ENCODE results near the gene KLHL25.

The KLHL25 gene

DNA sequence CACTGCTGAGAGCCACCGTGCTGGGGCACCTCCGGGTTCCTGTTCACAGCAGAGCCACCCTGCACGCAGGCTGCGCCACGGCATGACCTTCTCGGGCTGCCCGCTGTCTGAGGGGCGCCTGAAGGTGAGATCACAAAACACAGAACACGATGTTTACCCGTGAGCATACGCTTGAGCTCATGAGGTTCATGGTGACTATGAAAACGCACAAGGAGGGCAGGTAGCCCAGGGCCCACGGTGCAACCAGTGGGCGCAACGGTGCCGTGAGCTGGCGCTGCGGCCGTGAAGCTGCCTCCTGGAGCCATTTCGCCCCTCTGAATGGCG is 36.1 kb downstream of the KLHL25 start:
- FAIRE-seq, result no peak

DNA sequence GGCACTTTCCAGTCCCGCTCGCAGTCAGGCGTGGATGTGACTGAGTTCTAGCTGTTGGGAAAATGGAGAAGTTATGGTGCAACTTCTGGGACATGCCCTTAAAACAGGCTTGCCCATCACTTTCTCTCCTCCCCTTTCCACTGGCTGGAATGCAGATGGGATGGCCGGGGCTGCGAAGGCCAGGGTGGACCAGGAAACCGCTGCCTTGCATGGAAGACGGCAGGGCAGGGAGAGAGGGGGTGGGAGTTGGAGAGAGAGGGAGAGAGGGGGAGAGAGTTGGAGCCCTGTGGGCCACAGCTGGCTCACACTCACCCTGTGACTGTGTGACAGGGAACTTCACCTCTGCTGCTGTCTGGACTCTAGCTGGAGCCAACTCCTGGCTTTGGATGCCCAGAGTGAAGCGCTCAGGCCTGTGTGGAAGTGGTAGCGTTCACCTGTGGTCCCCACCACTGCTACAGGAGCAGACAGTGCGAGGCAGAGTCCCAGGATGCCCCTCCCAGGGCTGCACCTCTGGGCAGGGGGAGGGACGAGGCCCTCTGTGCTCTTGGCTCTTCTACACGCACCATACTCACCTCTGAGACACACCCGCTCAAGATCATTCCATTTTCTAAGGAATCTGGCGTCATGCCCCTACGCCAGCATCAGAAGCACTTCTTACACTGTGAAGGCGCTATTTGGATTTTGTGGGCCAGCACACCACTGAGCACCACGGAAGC is 36.6 kb downstream of the KLHL25 start:
- no peak for FAIRE-seq

DNA sequence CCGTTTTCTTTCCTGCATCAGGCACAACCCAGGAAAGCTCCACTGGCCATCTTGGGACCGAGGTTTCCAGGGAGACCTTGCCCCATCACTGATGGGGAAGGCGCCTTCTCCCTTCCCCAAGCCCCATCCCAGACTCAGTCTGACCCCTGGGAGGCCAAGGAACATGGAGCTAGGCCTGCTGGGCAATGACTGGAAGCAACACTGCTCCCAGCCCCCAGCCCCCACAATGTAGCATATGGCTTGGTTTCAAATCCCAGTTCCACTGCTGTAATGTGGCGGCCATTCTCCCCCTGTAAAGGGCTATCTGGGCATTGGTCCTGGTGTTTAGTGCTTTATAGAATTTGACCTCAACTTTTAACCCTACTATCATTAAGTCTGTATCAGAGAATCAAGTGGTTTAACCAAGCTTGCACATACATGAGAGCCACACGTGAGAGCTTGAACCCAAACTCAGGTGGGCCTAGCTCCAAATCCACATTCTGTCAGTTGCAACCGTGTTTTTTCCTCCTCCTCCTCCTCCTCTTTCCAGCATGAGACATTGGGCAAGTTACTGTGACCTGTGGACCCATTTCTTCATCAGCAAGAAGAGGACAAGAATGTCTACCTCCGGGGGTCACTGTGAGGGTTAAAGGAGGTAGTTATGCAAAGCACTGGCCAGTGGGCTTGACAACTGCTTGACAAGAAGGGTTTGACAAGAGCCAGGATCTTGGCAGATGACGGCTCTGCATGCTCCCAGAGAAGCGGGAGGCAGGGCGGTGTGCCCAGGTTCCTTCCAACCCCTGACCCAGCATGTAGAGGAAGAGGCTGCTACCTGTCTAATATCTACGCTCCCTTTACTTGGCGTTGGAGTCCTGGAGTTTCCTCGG is 37.4 kb downstream of the KLHL25 start:
- FAIRE-seq, result no peak

DNA sequence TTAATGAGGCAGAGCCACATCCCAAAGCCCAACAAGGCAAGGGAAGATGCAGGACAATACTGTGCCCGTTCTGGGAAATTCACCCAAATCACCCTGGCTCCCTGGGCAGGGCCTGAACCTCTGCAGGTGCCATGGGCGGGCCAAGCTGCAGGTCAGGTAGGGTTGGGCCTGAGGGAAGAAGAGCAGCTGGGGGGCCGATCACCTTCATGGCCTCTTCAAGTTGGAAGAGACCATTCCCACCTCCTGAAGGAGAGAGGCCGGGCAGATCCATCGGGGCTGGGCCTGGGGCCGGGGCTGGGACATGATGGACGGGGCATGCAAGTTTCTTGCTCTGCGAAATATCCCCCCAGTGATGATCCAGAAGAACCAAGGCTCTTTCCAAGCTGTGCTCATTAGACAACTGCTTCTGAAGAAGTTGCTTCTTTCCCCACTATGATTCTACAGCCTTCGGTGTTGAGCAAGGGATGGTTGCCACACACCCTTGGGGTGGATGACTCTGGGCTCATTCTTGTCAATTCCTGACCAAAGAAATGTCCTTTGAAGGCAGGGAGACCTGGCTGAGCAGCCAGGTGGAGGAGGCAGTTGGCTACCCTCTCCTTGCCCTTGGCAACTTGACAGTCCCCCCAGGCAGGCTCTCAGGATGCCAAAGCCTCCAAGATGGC is 38.2 kb downstream of the KLHL25 start:
- FAIRE-seq, result no peak

DNA sequence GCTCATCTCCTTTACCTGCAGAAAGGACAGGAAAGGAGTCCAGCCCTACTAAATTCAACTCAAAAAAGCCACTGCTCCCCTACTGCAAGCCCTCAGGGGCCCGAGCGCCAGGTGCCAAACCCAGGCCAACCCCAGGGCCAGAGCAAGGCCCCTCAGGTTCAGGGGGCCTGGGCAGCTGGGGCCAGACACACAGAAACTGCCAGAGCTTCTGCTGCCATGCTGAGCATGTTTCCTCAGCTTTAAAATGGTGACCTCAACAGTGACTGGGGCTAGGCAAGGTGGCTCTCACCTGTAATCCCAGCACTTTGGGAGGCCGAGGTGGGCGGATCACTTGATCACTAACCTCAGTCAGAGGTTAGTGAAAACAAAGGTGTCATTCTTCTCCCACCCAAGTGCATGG is 38.8 kb downstream of the KLHL25 start:
- FAIRE-seq, result no peak

DNA sequence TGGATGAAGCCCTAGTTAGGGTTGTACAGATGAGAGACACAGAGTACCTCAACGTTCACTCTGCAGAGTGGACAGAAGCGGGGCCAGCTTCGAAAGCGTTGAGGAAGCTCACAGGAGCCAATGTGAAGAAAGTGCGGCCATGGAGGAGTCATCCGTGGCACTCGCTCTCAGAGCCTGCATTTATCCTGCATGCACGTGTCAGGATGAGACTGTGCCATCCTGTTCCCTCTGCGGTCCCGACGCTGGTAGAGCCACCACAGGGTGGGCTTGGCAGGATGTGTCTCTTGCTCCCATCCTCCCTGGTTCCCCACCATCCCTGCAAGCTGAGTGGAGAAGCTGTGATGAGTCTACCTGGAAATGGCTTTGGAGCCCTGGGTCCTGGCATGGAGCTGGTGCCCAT is 39.3 kb downstream of the KLHL25 start:
- no peak for FAIRE-seq

DNA sequence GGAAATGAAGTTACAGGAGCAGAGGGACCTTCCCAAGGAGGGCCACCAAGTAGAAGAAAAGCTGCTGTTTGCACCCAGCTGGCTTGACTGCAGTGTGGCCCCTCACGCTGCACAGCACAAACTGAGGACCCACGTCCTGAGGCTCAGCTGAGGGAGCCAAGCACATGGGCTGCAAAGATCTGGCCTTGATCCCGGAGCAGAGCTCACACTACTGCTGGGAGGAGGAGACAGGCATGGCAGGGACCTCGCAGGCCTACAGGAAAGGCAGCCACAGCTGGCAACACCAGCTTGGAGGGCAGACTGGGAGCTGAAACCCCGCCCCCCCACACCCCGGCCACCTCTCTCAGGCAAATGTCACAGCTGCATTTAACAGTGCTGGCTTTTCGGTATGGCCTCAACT is 39.7 kb downstream of the KLHL25 start:
- no peak for FAIRE-seq

DNA sequence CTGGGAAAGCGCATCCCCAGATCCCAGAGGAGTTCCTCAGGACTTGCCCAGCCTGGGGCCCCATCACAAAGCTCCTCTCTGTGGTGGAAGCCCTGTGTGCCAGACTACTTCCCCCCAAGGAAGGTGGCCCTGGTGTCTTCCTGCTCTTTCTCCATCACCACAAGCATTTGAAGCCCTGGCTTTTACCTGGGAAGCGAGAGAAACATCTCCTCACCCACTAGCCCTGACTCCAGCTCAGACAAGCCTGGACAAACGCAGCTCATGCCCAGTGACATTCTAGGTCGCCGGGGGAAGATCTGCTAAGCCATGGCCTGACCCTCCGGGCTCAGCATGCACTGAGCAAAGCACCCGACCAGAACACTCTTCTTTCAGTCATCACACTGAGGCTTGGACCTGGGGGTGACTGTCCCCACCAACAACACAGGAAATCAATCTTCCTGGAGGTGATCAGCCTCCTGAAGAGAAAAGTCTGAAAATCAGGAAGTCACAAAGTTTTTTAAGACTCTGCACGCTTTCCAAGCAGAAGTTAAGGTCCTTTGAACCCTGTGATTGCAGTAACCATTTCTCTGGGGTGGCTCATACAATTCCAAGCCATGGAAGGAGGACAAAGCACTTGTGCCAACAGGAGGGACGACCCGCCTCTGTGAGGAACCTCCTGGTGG is 40.8 kb downstream of the KLHL25 start:
- no peak for FAIRE-seq

DNA sequence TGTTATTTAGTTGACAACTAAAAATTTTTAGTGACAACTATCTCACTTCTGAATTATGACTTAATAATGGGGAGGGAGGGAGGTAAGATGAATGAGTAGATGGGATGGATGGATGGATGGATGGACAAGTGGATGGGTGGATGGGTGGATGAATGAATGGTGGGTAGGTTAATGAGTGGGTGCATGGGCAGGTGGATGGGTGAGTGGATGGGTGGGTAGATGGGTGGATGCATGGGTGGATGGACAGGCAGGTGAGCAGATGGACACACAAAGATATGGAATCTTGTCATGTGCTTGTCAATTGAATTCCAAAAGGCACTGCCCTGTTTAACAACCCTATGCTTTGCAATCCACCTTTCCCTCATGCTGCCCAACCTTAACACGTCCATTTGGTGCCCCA is 41.5 kb downstream of the KLHL25 start:
- no peak for FAIRE-seq

DNA sequence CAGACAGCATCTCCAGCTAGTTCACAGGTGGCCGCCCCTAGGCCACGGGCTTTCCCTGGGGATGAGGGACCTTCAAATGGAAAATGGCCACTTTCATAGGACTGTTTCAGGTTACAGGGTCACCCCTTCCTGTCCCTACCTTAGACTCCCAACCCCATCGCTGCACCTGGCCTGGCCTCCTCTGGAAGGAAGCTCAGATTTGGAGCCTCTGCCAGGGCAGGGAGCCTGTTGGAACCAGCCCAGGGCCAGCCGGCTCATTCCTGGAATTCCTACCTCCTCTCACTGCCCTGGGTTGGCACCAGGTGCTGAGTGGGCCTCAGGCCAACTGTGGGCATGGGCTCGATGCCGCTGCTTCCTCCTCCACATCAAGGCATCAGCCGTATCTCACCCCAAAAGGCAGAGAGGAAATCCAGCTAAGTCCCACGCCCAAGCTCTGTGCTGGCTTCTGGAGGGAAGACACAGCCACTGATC is 42.2 kb downstream of the KLHL25 start:
- no peak for FAIRE-seq

DNA sequence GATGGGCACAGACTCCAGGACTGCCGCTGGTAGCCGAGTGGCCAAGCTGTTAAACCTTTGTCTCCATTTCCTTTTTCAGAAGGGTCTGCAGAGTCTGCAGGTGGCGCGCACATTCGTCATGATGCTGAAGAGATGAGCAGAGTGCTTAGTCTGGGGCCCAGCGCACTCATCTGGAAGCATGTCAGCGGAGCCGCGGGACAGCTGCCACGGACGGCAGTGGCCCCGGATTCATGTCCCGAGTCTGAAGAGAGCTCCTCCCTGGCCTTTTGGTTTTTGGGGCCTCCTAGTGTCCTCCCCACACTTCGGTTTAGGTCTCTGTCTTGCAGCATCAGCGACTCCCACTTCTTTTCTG is 42.6 kb downstream of the KLHL25 start:
- no peak for FAIRE-seq

DNA sequence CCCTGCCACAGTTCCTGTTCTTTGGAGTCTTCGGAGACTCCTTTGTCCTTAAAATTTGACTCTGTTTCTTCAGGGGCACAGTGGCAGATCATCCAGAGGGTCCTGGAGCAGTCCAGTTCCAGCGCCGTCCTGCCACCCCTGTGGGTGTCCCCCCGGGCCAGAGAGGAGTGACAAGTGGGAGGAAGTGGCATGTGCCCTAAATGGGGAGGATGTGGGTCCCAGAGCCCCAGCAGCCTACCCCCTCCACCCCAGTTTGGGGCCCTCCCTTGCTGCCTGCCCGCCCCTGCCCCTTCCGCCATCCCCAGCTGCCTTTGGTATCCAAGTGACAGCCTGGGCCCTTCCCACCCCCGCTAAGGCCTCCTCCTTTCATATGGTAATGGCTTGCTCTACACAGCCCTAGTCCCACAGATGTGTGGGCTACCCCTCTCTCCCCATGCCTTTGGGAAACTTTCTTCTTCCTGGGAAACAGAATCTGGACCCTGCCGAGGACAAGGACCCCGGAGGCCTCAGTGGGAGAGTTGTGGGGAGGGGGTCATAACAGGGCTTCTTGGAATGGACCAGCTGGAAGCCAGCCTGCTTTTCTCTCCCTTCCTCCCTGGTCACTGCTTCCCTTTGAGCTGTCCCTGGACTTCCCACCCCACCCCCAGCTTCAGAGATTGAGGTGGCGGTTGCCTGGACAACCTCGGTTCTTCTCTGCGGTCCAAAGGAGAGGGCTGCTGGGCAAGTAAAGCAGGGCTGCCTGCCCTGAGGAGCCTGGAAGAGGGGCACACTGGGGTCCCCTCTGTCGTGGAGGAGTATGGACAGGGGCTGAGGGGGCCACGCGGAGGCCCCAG is 43.2 kb downstream of the KLHL25 start:
- FAIRE-seq, result no peak

DNA sequence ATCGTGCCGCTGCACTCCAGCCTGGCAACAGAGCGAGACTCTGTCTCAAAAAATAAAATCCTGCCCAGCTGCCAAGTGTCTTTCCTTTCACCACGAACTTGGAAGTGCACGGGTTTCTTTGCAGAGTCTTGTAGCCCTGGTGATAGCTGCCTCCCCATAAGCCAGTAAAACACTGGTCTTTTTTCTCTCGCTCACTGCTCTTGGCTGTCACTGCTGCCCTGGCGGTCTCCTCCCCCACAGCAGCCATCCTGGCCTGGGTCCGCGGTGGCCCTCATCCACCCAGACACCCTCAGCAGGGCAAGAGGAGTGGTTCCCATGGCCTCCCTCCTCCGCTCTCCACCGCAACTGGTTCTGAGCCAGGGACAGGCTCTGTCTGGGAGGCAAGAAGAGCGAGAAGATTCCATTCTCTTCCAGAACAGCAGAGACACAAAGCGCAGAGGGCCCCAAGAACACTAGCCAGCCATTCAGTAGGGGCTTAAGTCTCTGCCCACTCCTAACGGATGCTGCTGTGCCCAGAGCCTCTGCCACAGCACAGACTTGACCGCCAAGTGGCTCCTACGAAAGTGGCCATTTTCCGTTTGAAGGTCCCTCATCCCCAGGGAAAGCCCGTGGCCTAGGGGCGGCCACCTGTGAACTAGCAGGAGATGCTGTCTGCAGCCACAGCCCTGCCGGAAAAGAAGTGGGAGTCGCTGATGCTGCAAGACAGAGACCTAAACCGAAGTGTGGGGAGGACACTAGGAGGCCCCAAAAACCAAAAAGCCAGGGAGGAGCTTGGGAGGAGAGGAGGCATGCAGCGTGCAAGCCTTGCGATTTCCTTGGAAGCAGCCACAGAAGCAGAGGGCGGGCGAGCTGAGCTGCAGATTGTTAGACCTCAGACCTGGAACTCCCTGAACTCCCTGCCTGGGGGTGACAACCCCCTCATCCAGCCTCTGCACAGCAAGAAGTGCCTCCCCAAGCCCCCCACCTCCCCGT is 44.1 kb downstream of the KLHL25 start:
- peak; percentile 4 for FAIRE-seq

DNA sequence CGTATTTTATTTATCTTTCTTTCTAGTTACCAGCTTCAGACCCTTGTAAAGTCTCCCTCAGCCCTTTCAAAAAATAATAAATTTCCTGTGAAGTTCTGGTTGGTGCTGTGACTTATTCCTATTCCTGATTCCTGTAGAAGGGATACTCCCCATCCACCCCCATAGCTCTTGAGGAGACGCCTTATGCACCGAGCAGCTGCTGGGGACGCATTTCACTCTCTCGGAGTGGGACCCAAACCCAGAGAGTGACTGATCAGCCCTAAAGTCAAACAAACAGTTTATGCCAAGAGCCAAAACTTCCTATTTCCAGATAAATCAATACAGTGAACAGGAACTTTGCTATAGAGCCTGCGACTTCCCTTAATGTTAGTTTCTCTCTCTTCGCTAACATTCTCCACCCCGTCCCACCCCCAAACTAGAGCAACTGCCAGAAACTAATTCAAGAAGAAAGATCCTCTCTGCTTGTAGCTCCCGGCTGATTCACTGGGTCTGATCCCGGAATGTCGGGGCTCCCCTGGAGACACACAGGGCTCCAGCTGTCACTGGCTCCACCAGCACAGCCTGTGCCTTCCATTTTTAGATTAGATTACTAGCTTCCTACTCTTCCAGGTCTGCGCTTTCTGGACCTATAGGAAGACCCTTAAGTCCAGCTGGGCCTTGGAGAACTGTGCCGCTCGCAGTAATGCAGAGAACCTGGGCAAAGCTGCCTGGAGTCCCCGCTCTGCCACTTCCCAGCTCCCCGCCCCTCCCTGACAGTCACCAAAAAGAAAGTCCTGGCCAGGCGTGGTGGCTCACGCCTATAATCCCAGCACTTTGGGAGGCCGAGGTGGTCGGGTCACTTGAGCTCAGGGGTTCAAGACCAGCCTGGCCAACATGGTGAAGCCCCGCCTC is 45.2 kb downstream of the KLHL25 start:
- no peak for FAIRE-seq

DNA sequence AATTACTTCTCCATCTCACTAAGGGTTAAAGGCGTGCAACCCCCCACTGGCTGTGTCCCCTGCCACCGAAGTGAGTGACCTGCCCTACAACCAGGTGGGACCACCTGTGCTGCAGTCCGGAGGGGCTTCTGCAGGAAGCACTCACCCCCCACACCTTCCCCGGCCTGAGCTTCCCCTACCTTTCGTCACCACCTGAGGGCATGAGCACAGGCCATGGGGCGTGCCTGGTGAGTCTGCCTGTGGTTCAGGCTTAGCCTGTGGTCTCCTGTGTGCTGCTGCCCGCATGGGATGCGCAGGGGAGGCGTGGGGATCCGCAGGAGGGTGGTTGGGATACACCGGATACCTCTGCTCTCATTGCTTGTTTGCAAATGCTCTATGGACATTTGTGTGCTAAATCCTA is 46.0 kb downstream of the KLHL25 start:
- FAIRE-seq, result no peak

DNA sequence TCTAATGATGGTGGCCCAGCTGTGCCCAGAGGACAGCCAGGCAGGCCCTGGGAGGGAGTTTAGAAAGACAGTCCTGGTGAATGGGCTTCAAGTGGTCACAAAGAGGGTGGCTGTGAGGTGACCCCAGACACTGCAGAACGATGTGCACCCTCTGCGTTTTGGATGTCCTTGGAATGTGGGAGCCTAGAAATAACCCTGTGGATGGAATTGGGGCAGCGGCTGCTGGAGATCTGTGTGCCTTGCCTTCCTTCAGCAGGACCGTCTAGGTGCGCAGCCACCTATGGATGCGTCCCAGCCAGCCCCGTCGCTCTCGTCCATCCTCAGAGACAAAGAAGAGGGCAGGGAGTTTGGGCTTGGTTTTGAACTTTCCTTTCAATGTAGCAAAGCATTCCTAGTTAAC is 46.5 kb downstream of the KLHL25 start:
- no peak for FAIRE-seq

DNA sequence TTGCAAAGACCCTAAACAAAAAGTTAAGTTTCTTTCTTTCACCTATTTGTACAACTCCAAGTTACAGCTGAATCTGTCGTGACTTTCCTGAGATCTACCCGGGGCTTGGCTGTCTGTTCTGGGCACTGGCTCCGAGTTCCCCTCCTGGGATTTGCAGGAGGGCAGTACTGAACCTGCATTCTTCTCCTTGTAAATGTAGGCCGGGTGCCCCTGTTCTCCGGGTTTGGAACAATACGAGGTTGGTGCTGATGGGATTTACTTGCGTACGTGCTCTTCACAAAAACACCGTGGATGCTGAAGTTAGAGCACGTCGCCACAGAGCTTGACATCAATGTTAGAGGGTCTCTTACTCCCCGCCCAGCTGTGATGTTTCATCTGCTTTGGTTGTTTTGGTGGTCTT is 48.1 kb downstream of the KLHL25 start:
- FAIRE-seq, result no peak

DNA sequence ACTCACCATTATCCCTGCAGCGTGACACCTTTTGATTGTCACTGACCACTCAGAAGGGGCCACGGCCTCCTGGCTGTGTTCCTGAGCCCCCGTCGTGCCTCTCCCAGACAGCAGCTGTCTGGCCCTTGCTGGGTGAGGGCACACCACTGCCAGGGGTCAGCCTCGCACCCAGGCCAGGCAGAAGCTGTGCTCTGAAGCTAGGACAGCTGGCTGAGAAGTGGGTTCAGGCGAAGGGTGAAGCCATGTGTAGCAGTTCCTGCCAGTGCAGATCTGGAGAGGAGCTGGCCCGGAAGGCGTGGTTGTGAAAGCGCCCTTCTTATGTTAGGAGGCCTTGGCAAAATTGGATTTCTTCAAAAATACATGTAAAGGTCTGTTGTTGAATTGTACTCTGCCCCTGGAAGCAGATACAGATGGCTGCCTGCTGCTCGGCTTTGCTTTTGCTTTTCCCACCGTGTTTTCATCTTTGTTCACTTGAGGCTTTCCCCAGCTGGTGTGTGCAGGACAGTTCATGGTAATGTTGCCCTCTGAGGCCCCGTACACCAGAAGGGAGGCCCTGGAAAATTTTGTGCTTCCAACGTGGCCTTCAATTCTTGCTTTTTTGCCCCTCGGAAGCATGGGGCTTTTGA is 49.1 kb downstream of the KLHL25 start:
- no peak for FAIRE-seq

DNA sequence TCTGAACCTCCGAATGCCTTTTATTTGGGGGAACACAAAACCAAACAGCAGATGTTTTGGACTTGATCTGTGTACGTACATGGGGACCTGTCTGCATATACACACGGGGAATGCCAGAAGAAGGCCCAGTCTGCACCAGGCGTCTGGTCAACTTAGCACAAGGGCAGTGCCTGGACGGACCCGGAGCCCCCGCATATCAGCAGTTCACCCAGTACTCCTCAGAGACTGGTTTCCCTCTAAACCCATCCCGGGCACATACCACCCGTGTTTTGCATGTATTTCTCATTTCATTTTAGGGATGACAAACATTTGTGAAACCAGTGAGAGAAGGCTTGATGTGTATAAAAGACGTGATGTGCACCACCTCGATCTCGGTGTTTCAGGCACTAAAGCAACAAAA is 49.7 kb downstream of the KLHL25 start:
- no peak for FAIRE-seq

DNA sequence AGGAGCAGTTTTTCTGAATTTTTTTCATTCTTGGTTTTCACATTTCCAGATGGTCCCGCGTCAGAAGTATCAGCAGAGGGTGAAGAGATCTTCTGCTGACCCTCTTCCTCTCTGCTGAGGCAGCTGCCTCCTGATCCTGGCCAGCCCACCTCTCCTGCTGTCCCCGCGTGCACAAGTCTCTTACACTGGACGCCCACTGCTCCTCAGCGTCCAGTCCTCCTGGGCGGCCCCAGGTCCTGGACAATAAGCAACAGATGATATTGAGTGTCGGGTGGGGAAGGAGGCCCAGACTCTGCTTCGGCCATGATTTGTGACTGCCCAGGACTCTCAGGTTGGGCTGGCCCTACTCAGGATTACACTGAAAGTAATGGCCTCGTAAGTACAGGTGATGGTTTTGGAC is 50.1 kb downstream of the KLHL25 start:
- no peak for FAIRE-seq
